OCI-M2 (cell line): ENCODE measurements around the gene CNNM3.
"Not testable (repeated sequence)": the region's sequence is repeated elsewhere in the genome, so short reads cannot be mapped to it uniquely, and the experiment has no call there.

ENCODE experiments used
- DNase-seq: peaks from one replicate; lab custom pipeline; 2025; ENCODE audit not compliant: unreplicated experiment; lab: John Stamatoyannopoulos, UW

CNNM3 gene

GRCh38 chr2:96798733-96799622, 17.1 kb upstream of the CNNM3 start:
- DNase-seq, result no peak

GRCh38 chr2:96799623-96799935, 16.5 kb upstream of the CNNM3 start:
- no peak for DNase-seq

DNA sequence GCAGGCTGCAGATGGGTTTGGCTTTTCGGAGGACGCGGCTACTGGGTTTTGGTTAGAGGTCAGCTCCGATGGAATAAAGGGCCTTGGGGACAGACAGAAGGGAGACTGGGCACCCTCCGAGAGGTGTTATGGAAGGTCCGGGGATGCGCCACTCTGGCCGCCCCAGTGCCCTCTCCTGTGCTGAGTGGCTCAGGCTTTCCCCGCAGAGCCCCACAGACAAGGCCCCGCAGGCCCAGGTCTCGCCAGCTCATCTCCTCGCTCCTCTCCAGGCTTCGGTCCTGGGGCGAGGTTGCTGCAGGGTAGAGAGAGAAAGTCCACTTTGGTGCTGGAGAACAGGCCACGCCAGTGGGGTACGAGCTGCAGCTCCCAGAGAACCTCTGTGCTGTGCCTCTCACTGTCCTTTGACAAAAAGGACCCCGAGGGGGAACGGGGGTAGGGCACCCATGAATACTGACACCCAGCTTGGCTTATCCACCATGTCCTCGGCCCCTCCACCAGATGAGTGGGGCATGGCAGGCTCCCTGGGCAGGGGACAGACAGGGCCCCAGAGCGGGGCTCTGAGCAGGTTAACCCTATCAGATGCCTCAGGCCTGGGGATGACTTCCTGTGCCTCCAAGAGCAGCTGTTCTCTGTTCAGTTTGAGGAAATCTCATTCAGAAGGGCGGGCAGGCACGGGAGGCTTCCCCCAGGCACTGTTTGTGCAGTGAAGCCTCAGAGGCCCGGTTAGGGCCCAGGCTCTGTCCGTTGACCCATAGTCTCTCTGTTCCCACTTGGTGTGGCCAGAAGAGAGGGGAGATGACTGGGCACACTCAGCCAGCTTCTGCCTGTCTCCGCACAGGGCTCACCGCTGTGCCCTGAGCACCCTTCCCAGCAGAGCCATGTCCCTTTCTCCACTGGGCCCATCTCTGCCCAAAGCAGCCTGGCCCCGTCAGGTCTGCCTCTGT, 15.7 kb upstream of the CNNM3 start:
- DNase-seq, result no peak

GRCh38 chr2:96801005-96801785, 14.9 kb upstream of the CNNM3 start:
- no peak for DNase-seq

GRCh38 chr2:96801786-96802595, 14.1 kb upstream of the CNNM3 start:
- DNase-seq, result no peak

GRCh38 chr2:96802721-96803120, 13.3 kb upstream of the CNNM3 start:
- DNase-seq, result no peak

DNA sequence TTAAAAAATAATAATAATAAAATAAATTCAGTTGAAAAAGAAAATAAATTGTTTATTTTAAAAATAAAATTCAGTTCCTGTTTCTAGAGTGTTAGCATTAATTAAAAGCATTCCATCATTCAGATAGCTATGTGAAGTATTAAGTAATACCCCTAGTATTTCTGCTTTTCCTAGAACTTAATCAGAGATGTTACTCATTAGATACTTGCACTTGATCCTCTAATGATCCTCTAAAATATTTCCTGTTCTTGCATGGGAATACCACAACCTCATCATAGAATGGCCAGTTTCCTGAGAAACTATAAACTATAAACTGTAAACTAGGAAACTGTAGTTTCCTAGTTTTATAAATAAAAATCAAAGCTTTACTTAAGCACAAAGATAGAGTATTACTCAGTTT, 11.1 kb upstream of the CNNM3 start:
- no peak for DNase-seq

DNA sequence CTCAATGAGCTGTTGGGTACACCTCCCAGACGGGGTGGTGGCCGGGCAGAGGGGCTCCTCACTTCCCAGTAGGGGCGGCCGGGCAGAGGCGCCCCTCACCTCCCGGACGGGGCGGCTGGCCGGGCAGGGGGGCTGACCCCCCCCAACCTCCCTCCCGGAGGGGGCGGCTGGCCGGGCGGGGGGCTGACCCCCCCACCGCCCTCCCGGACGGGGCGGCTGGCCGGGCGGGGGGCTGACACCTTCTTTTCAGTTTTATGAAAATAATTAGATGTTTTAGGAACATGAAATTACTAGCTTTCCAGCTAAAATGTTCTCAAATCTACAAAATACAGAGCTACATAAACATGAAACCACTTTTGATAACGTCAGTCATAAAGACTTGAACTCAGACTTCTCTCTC, 10.1 kb upstream of the CNNM3 start:
- not testable (repeated sequence) for DNase-seq

DNA sequence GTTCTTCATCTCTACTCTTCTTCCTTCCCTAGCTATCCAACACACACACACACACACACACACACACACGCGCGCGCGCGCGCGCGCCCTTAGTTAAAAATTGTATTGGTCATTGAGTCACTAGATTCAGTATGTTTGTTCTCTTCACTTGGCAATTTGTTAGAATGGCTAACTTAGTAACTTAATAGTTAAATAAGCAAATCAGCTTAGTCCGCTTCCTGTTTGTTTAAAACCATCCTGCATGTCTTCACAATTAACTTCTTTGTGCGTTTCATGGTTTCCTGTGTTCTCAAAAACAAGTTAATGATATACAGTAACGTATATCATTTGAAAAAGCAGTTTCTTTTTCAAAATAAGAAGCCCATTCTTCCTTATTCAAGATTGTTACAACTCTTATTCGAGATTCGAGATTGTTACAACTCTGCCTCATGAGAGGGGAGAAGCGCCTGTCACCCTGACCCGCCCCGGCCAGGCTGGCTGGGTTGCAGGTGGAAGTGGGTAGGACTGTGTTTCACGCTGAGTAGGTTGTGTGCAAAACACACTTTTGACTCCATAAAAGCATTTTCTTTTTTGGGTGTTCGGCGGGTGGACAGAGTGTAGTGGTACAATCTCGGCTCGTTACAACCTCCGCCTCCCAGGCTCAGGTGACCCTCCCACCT, 9.5 kb upstream of the CNNM3 start:
- no peak for DNase-seq

DNA sequence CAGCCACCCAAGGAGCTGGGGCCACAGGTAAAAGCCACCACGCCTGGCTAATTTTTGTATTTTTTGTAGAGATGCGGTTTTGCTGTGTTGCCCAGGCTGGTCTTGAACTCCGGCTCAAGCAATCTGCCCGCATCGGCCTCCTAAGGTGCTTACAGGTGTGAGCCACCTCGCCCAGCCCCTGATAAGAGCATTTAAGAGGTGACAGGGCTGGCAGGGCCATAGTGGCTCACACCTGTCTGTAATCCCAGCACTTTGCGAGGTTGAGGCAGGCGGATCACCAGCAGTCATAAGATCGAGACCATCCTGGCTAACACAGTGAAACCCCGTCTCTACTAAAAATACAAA, 9.0 kb upstream of the CNNM3 start:
- no peak for DNase-seq

DNA sequence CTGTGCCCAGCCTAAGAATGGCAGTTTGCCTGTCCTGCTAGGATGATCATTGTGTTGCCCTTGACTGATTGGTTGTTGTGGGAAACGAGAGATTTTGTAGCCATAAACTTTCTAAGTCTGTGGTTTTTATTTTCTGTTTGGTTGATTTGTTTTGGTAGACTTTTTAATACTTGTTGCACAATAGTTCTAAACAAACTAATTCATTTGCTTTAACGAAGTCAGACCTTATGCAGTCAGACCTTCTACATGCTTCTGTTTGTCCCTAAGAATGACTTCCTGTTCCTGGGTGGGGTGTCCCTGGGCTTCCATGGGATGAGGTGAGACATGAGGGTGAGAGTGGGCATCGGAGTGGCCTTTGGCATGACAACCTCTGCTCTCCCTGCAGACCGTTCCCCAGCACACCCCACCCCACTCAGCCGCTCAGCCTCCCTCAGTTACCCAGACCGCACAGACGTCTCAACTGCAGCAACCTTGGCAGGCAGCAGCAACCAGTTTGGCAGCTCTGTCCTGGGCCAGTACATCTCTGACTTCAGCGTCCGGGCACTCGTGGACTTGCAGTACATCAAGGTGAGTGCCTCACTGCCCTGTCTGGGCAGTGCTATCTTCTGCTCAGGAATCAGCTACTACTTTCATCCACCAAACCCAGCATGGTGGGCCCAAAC, 7.8 kb upstream of the CNNM3 start:
- no peak for DNase-seq

- DNase-seq, result no peak
Observed at GRCh38 chr2:96809216-96809882, 6.7 kb upstream of the CNNM3 start.

- DNase-seq, result no peak
Observed at GRCh38 chr2:96809951-96810782, 5.9 kb upstream of the CNNM3 start.

DNA sequence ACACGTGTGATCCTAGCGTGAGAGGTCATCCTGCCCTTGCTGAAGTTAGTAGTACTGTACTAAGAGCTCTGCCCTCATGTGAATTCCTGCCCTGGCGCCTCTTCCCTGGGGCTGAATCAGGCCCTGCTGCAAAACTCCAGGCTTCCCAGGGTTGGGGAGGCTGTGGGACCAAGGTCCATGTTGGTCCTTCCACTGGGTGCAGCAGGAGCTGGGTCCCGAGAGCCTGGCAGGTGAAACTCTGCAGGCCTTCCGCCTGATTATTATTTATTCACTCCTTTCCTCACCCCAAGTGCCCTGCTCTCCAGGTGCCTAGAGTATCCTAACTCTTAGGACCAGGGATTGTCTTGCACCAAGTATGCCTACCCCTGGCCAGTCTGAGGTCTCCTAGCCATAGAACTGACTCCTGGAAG, 5.3 kb upstream of the CNNM3 start:
- no peak for DNase-seq

DNA sequence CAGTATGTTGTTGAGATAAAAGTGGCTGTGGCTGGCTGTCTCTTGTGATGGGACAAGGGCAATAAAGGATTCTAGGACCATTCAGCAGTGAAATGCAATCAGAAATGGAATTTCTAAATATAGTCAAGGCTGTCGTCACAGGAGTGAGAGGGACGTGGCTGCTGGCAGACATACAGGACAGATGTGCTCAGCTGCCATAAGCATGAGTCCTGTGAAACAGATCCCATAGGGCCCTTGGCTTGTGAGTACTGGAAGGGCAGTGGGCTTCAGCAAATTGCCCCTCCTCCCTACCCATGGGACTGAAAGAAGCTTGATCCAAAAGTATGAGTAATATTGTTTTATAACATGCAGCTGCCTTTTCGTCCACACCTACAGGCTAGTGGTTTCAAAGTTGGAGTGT, 4.2 kb upstream of the CNNM3 start:
- DNase-seq, result no peak

GRCh38 chr2:96813656-96814055, 2.4 kb upstream of the CNNM3 start:
- DNase-seq, result no peak

GRCh38 chr2:96815326-96816126, 542 bp upstream of the CNNM3 start:
- no peak for DNase-seq
